ENCODE data around the gene GNG12.

Gene GNG12

GRCh38 chr1:67843331-67843730 lies 10.1 kb upstream of the GNG12 start:
- no peak for DNase-seq (ENCODE audit: low read depth in 2 of 3, low spot score in 2 of 3)

DNA sequence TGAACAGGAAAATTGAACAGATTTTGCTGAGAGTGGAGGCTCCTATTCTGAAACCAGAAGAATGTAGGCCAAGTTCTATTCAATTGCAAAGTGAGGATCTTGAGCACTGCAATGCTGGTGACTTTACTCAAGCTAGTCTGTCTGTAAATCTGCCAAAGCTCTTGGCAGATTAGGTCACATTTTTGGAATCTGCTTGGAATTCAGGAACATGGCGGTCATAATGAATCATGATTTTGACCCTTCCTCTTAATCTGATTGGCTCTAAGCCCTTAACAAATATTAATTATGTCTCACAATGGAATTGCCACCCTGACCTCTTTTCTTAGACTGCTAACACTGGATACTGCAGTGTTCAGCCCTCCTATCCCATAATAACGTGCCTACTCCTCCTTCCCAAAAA lies 7.2 kb upstream of the GNG12 start:
- no peak for DNase-seq (ENCODE audit: low read depth in 2 of 3, low spot score in 2 of 3)

DNA sequence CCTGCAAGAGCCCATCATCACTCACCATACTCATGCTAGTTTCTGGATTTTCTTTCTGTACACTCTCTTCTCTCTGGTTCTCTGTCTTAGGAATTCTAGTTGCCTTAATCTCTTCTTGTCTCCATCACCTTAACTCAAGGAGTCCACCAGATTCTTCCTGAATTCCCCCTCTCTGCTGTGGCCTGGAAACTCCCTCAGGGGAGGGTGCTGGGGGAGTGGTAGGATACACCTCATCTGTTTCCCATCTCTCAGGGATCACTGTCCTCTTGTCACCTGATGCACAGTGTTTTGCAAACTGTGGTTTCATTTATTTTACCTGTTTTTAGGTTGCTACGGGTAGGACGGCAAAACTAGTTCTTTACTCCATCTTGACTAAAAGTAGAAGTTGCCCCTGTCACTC lies 6.6 kb upstream of the GNG12 start:
- no peak for DNase-seq (ENCODE audit: low read depth in 2 of 3, low spot score in 2 of 3)

- DNase-seq (ENCODE audit: low read depth in 2 of 3, low spot score in 2 of 3) = no peak
Observed at GRCh38 chr1:67838180-67838910, 5.1 kb upstream of the GNG12 start.

- DNase-seq (ENCODE audit: low read depth in 2 of 3, low spot score in 2 of 3) = no peak
Observed at GRCh38 chr1:67836769-67837168, 3.5 kb upstream of the GNG12 start.

GRCh38 chr1:67835663-67836452 lies 2.6 kb upstream of the GNG12 start:
- no peak for DNase-seq (ENCODE audit: low read depth in 2 of 3, low spot score in 2 of 3)

DNA sequence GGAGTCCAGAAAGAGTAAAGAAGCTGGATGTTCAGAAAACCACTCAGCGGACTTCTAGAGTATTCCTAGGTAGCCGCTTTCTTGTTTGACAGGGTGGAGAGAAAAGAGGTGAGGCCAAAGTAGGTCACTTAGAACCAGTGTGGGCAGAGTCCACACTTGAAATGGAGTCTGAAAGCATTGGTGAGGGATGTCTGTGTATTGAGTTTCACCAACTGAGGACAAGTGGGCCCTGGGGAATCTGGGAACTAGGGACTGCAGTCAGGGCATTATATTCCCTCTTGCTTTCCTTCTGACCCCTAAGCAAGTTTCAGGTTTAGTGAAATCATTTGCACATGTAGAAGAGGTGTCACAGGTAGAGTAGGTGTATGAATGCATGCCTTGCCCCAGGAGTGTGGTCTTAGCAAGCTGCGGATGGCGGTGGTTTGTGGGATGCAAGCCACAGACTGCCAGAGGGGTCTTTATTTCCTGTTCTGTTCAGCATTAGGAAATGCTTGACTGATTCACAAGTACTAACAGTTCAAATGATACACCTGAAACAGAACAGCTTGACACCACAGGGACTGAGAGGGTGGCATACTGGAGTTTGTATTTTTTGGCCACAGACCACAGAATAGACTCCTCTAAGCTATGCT lies 1.1 kb upstream of the GNG12 start:
- DNase-seq (ENCODE audit: low read depth in 2 of 3, low spot score in 2 of 3) = no peak

- no peak for DNase-seq (ENCODE audit: low read depth in 2 of 3, low spot score in 2 of 3)
Observed at GRCh38 chr1:67833602-67833940, 304 bp upstream of the GNG12 start.

GRCh38 chr1:67831850-67832513 lies 1.3 kb downstream of the GNG12 start:
- DNase-seq (ENCODE audit: low read depth in 2 of 3, low spot score in 2 of 3) = no peak

DNA sequence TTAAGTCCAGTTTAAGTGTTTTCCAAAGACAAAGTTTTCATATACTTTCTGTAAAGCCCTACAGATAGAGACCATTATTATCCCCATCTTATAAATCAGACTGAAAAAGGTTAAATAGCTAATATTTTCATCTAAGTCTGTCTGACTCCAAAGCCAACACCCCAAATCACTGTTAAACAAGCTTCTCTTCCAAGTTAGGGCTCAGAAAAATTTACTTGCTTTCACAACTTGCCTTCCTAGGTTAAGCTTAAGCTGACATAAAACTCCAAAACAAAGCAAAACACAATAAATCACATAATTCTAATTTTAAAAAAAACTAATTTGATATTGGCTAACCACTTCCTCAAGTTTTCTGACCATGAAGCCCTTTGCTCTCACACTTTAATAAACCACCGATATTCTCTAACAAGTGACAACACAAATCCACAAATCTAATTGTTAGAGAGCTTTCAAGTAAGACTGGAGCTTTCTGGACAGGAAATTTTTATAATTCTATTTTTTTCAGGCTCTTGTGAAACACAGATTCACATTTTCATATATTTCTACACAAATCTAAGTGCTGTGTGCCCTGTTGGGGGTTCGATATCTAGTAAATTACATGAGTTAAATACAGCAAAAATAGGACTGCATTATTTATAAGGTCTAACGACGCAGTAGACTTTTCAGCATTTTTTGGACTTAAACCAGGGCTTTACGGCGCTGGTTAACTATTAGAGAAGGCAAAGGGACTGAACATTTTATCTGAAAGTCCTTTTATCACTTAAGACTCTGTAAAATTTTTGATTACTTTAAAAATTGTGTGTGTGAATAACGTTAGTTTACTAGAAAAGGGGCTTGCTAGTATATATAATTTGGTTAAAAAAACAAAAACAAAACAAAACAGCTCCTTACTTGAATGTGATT lies 2.1 kb downstream of the GNG12 start:
- DNase-seq (ENCODE audit: low read depth in 2 of 3, low spot score in 2 of 3) = no peak

DNA sequence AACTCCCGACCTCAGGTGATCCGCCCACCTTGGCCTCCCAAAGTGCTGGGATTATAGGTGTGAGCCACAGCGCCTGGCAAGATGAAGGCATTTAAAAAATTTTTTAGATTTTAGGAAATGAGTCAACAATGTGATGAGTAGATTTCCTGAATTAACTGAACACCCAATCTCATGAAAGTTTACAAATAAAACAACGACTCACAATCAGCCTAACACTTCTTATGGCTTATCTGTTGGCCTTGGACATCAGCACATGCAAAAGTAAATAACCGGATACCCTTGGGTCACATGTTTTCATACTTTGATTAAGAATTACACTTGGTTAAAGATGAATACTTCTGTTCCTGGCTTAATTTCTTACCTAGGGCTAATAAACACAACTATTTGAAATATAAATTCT lies 3.0 kb downstream of the GNG12 start:
- no peak for DNase-seq (ENCODE audit: low read depth in 2 of 3, low spot score in 2 of 3)

- no peak for DNase-seq (ENCODE audit: low read depth in 2 of 3, low spot score in 2 of 3)
Observed at GRCh38 chr1:67827688-67828087, 5.6 kb downstream of the GNG12 start.

- DNase-seq (ENCODE audit: low read depth in 2 of 3, low spot score in 2 of 3) = no peak
Observed at GRCh38 chr1:67825591-67825990, 7.7 kb downstream of the GNG12 start.

DNA sequence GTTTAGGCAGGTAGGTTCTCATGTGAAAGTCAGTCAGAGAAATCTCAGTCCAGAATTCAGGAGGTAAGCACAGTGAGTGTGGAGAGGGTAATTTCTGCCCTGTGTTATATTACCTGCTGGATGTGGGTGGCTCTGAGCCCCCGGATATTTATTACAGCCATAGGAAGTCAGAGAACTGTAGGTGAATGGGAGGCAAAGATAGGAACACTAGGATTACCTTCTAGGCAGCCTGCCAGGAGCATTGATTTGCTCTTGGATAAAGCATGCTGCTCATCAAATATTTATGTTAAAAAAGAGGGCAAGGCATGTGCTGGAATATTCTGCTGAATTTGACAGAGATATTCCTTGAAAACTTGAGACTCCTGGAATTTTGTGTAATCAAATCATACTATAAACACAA lies 8.5 kb downstream of the GNG12 start:
- DNase-seq (ENCODE audit: low read depth in 2 of 3, low spot score in 2 of 3) = no peak

GRCh38 chr1:67823615-67824014 lies 9.7 kb downstream of the GNG12 start:
- DNase-seq (ENCODE audit: low read depth in 2 of 3, low spot score in 2 of 3) = no peak

DNA sequence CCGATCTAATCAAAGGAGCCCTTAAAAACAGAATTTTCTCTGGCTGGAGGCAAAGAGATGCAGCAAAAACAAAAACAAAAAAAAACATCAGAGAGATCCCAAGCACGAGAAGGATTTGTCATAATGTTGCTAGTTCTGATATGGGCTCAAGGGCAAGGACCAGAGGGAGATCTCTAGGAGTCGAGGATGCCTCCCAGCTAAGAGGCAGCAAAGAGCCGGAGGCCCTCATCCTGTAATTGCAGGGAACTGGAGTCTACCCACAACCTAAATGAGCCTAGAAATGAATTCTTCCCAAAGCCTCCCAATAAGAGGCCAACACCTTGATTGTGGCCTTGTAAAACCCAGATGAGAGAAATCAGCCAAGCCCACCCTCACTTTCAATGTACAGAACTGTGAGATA lies 12.0 kb downstream of the GNG12 start:
- DNase-seq (ENCODE audit: low read depth in 2 of 3, low spot score in 2 of 3) = no peak

- DNase-seq (ENCODE audit: low read depth in 2 of 3, low spot score in 2 of 3) = no peak
Observed at GRCh38 chr1:67818725-67819301, 14.5 kb downstream of the GNG12 start.

GRCh38 chr1:67818162-67818561 lies 15.1 kb downstream of the GNG12 start:
- DNase-seq (ENCODE audit: low read depth in 2 of 3, low spot score in 2 of 3) = no peak

- DNase-seq (ENCODE audit: low read depth in 2 of 3, low spot score in 2 of 3) = no peak
Observed at GRCh38 chr1:67817319-67817718, 15.9 kb downstream of the GNG12 start.

DNA sequence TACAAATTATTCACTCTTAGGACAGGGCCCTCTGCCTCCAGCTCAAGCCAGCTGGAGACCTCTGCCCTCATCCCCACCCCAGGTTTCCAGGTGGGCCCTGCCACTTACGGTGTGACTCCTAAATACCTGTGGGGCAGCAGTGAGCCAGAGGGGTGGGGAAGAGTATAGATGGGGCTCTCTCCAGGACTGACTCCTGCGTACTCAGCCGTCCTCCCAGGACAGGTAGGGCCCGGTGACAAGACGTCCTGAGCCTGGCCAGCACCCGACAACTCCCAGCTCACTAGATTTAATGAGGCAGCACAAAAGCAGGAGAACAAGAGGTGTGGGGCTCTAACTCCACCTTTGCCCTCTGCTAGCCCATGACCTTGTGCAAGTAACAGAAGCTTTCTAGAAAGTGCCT lies 16.8 kb downstream of the GNG12 start:
- DNase-seq (ENCODE audit: low read depth in 2 of 3, low spot score in 2 of 3) = no peak

DNA sequence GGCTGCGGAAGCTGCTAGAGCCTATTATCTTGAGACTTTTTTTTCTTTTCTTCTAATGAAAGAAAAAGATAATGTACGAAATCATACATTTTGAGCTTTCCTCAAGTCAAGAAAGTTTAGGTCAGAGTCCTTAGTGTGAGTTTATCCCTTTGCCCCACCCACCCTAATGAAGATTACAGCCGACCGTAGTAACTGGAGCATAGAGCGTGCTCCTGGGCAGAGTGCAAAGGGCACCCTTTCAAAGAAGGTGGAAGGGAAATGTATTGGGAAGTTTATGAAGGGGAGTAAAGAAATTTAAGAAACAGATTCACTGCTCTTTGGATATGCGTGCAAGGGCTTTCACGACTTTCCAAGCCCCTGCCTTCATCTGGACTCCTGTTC lies 17.2 kb downstream of the GNG12 start:
- no peak for DNase-seq (ENCODE audit: low read depth in 2 of 3, low spot score in 2 of 3)
